ENCODE measurements around the gene SCRN2.

Gene SCRN2

GRCh38 chr17:47819475-47819874 lies 21.6 kb downstream of the SCRN2 start:
- Histone ChIP-seq H3K9ac (no peak overlapping the region), H3K36me3 (ENCODE audit: control insufficient read depth, insufficient read depth, low read length) (no peaks in the 10 kb centered on the region)
- no peak for TF ChIP-seq CTCF (IDR thresholded peaks at IDR 0.05)

GRCh38 chr17:47818002-47818695 lies 22.9 kb downstream of the SCRN2 start:
- no peaks in the 10 kb centered on the region for H3K27me3 ChIP-seq (ENCODE audit: control insufficient read depth, insufficient read depth, low read length)
- TF ChIP-seq CTCF (IDR thresholded peaks at IDR 0.05), result no peak
- no peak overlapping the region for H3K27ac ChIP-seq
- H3K9ac ChIP-seq, result no peak overlapping the region
- no peak overlapping the region for H3K4me2 ChIP-seq (ENCODE audit: low read length)
- H3K4me1 ChIP-seq, result peaks cover 11% of the 10 kb centered on the region
- H3K79me2 ChIP-seq, result no peaks in the 10 kb centered on the region
- H3K9me3 ChIP-seq (ENCODE audit: control insufficient read depth, low read length), result no peaks in the 10 kb centered on the region
- H3K4me3 ChIP-seq (ENCODE audit: low read depth, low read length), result no peak overlapping the region
- H2AFZ ChIP-seq, result no peak overlapping the region
- H3K36me3 ChIP-seq (ENCODE audit: control insufficient read depth, insufficient read depth, low read length), result no peaks in the 10 kb centered on the region

More at GRCh38 chr17:47819475-47819874, 21.6 kb downstream of the SCRN2 start:
- no peak overlapping the region for H3K4me3 ChIP-seq (ENCODE audit: low read depth, low read length)
- no peaks in the 10 kb centered on the region for H3K79me2 ChIP-seq
- no peak overlapping the region for H3K4me2 ChIP-seq (ENCODE audit: low read length)
- no peaks in the 10 kb centered on the region for H3K27me3 ChIP-seq (ENCODE audit: control insufficient read depth, insufficient read depth, low read length)
- no peak overlapping the region for H2AFZ ChIP-seq
- H3K9me3 ChIP-seq (ENCODE audit: control insufficient read depth, low read length), result no peaks in the 10 kb centered on the region
- peaks cover 11% of the 10 kb centered on the region for H3K4me1 ChIP-seq
- H3K27ac ChIP-seq, result no peak overlapping the region

GRCh38 chr17:47816947-47817346 lies 24.1 kb downstream of the SCRN2 start:
- H3K9me3 ChIP-seq (ENCODE audit: control insufficient read depth, low read length), result no peaks in the 10 kb centered on the region
- no peak overlapping the region for H3K4me2 ChIP-seq (ENCODE audit: low read length)
- no peaks in the 10 kb centered on the region for H3K27me3 ChIP-seq (ENCODE audit: control insufficient read depth, insufficient read depth, low read length)
- H3K79me2 ChIP-seq, result no peaks in the 10 kb centered on the region
- no peak for TF ChIP-seq CTCF (IDR thresholded peaks at IDR 0.05)
- H2AFZ ChIP-seq, result no peak overlapping the region
- H3K4me3 ChIP-seq (ENCODE audit: low read depth, low read length), result no peak overlapping the region
- no peak overlapping the region for H3K27ac ChIP-seq
- H3K4me1 ChIP-seq, result peaks cover 7% of the 10 kb centered on the region
- H3K36me3 ChIP-seq (ENCODE audit: control insufficient read depth, insufficient read depth, low read length), result no peaks in the 10 kb centered on the region
- no peak overlapping the region for H3K9ac ChIP-seq

- H2AFZ ChIP-seq, result no peak overlapping the region
- no peak overlapping the region for H3K4me2 ChIP-seq (ENCODE audit: low read length)
- no peaks in the 10 kb centered on the region for H3K79me2 ChIP-seq
- no peak overlapping the region for H3K27ac ChIP-seq
- no peak overlapping the region for H3K9ac ChIP-seq
- H3K27me3 ChIP-seq (ENCODE audit: control insufficient read depth, insufficient read depth, low read length), result no peaks in the 10 kb centered on the region
- TF ChIP-seq CTCF (IDR thresholded peaks at IDR 0.05), result no peak
- H3K4me1 ChIP-seq, result peaks cover 3% of the 10 kb centered on the region
- H3K36me3 ChIP-seq (ENCODE audit: control insufficient read depth, insufficient read depth, low read length), result no peaks in the 10 kb centered on the region
- no peak overlapping the region for H3K4me3 ChIP-seq (ENCODE audit: low read depth, low read length)
- H3K9me3 ChIP-seq (ENCODE audit: control insufficient read depth, low read length), result no peaks in the 10 kb centered on the region
These were observed 24.9 kb downstream of the SCRN2 start for GRCh38 chr17:47816111-47816735.
